Measurements from ENCODE around the gene PRCP.
"Not testable (repeated sequence)": the region's sequence is repeated elsewhere in the genome, so short reads cannot be mapped to it uniquely, and the experiment has no call there.

Gene PRCP

DNA sequence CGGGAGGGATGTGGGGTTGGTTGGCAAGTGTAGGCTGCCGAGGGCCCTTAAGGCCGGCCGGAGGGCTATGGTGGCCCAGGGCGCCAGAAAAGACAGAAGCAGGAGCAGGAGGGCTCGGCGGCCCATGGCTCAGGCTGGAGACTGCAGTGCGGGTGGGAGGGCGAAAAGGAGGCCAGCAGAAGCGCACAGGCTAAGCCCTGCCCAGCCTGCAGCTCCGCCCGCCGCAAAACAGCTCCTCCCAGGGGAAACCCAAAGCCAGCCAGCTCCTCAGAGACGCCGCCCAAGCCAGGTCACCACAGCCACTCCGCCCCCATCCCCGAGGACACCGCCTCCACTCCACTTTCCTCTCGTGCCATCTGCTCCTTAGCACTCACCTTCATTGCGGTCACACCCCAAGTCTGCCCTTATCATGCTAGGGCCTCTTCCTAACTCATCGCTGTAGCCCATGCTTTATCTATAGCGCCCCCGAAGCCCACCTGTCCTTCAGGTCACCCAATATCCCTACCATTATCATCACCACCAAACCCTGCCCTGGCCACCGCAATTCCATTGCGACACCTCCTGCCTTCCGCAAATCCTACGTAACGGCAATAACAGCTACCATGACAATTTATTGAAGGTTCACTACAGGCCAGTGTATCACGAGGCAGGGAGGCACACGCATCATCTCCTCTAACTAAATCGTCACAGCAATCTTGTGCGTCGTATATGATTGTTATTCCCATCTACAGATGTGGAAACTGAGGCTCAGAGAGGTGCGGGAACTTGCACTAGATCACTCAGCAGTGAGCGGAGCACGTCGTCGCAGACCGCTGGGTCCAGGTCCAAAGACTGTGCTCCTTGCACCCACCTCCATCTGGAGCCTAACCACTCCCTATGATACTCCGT, at the start of gene PRCP:
TSS of gene PRCP (minus strand) at position 154 of the 888 bp plus-strand sequence. CDS start at position 126, 28 bp downstream.
- H3K36me3 ChIP-seq (ENCODE audit: control insufficient read depth in 1 of 2, insufficient read depth in 2 of 2, low read length in 2 of 2): no peaks in the 10 kb centered on the region
- no peaks in the 10 kb centered on the region for H3K9me3 ChIP-seq (ENCODE audit: control insufficient read depth in 1 of 2, low read length in 2 of 2)
- H3K4me1 ChIP-seq (ENCODE audit: control insufficient read depth in 1 of 2, insufficient read depth in 2 of 2, low read length in 2 of 2): peaks cover 0 to 22% of the 10 kb centered on the region in 2 donors
- H3K27me3 ChIP-seq (ENCODE audit: low read depth, low read length): no peaks in the 10 kb centered on the region
- H3K27ac ChIP-seq (ENCODE audit: low read length): peak within 1 kb of the TSS; percentile 93
- H3K4me3 ChIP-seq (ENCODE audit: low read depth in 1 of 2, low read length in 2 of 2): peak within 1 kb of the TSS; percentile 78 to 92

DNA sequence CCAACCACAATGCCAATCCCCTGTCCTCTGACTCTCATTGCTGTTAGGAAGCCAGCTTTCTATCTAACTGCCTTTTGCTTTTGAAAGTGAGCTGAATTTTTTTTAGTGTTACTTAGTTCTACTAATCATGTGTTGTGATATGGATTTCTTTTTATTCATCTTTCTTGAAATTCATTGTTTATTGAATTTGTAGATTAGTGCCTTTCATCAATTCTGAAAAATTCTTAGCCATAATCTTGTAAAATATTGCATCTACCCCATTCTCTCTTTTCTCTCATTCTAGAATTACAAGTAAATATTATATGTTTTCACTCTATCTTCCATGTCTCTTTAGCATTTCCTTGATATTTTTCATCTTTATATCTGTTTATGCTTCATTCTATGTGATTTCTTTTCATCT, 49.1 kb upstream of the PRCP start:
- Histone ChIP-seq H3K4me3 (ENCODE audit: low read depth in 1 of 2, low read length in 2 of 2) (no peak overlapping the region), H3K4me1 (ENCODE audit: control insufficient read depth in 1 of 2, insufficient read depth in 2 of 2, low read length in 2 of 2) (no peaks in the 10 kb centered on the region), H3K36me3 (ENCODE audit: control insufficient read depth in 1 of 2, insufficient read depth in 2 of 2, low read length in 2 of 2) (no peaks in the 10 kb centered on the region), H3K27ac (ENCODE audit: low read length) (no peak overlapping the region), H3K27me3 (ENCODE audit: low read depth, low read length) (no peaks in the 10 kb centered on the region), H3K9me3 (ENCODE audit: control insufficient read depth in 1 of 2, low read length in 2 of 2) (no peaks in the 10 kb centered on the region)

DNA sequence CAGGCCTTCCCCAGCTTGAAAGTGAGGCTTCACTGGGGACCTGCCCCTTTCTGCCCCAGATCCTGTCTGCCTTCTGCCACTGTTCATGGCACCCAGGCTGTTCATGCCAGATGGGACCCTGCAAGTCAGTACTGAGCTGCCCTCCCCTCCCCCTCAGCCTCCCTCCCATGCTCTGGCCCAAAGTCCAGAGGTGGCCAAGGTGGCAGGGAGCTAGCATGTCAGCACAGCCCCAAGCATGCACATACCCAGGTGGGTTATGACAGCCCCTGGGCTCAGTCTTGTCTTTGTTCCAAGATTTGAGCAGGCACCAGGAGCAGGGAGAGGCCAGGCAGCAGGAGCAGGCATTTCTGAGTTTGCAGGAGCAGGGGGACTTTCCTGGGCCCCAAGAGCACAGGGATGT, 45.5 kb upstream of the PRCP start:
- no peak overlapping the region for H3K4me3 ChIP-seq (ENCODE audit: low read depth in 1 of 2, low read length in 2 of 2)
- H3K27ac ChIP-seq (ENCODE audit: low read length): no peak overlapping the region
- H3K27me3 ChIP-seq (ENCODE audit: low read depth, low read length): no peaks in the 10 kb centered on the region
- no peaks in the 10 kb centered on the region for H3K36me3 ChIP-seq (ENCODE audit: control insufficient read depth in 1 of 2, insufficient read depth in 2 of 2, low read length in 2 of 2)
- no peaks in the 10 kb centered on the region for H3K9me3 ChIP-seq (ENCODE audit: control insufficient read depth in 1 of 2, low read length in 2 of 2)
- H3K4me1 ChIP-seq (ENCODE audit: control insufficient read depth in 1 of 2, insufficient read depth in 2 of 2, low read length in 2 of 2): no peaks in the 10 kb centered on the region

DNA sequence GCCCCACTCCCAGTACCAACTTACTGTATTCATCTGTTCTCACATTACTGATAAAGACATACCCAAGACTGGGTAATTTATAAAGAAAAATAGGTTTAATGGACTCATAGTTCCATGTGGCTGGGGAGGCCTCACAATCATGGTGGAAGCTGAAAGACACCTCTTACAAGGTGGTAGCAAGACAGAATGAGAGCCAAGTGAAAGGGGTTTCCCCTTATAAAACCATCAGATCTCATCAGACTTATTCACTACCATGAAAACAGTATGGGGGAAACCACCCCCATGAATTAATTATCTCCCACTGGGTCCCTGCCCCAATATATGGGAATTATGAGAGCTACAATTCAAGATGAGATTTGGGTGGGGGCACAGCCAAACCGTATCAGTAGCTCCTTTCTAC, 44.8 kb upstream of the PRCP start:
- H3K27me3 ChIP-seq (ENCODE audit: low read depth, low read length); H3K36me3 ChIP-seq (ENCODE audit: control insufficient read depth in 1 of 2, insufficient read depth in 2 of 2, low read length in 2 of 2); H3K27ac ChIP-seq (ENCODE audit: low read length): not testable (repeated sequence)

DNA sequence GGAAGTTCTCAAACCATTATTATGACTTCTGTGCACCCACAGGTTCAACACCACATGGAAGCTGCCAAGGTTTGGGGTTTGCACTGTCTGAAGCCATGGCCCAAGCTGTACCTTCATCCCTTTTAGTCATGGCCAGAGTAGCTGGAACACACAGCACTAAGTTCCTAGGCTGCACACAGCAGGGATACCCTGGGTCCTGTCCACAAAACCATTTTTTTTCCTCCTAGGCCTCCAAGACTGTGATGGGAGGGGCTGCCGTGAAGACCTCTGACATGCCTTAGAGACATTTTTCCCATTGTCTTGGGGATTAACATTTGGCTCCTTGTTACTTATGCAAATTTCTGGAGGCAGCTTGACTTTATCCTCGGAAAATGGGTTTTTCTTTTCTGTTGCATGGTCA, 44.0 kb upstream of the PRCP start:
- Histone ChIP-seq H3K36me3 (ENCODE audit: control insufficient read depth in 1 of 2, insufficient read depth in 2 of 2, low read length in 2 of 2) (no peaks in the 10 kb centered on the region), H3K4me3 (ENCODE audit: low read depth in 1 of 2, low read length in 2 of 2) (no peak overlapping the region), H3K27ac (ENCODE audit: low read length) (no peak overlapping the region), H3K4me1 (ENCODE audit: control insufficient read depth in 1 of 2, insufficient read depth in 2 of 2, low read length in 2 of 2) (no peaks in the 10 kb centered on the region), H3K9me3 (ENCODE audit: control insufficient read depth in 1 of 2, low read length in 2 of 2) (no peaks in the 10 kb centered on the region), H3K27me3 (ENCODE audit: low read depth, low read length) (no peaks in the 10 kb centered on the region)

More for the DNA sequence above, 44.8 kb upstream of the PRCP start:
- H3K4me3 ChIP-seq (ENCODE audit: low read depth in 1 of 2, low read length in 2 of 2); H3K9me3 ChIP-seq (ENCODE audit: control insufficient read depth in 1 of 2, low read length in 2 of 2); H3K4me1 ChIP-seq (ENCODE audit: control insufficient read depth in 1 of 2, insufficient read depth in 2 of 2, low read length in 2 of 2): not testable (repeated sequence)

DNA sequence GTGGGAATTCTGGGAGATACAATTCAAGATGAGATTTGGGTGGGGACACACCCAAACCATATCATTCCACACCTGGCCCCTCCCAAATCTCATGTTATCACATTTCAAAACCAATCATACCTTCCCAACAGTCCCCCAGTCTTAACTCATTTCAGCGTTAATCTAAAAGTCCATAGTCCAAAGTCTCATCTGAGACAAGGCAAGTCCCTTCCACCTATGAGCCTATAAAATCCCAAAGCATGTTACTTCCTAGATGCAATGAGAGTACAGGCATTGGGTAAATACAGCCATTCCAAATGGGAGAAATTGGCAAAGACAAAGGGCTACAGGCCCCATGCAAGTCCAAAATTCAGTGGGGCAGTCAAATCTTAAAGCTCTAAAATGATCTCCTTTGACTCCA, 43.2 kb upstream of the PRCP start:
- H3K27ac ChIP-seq (ENCODE audit: low read length); H3K36me3 ChIP-seq (ENCODE audit: control insufficient read depth in 1 of 2, insufficient read depth in 2 of 2, low read length in 2 of 2); H3K4me3 ChIP-seq (ENCODE audit: low read depth in 1 of 2, low read length in 2 of 2); H3K27me3 ChIP-seq (ENCODE audit: low read depth, low read length); H3K4me1 ChIP-seq (ENCODE audit: control insufficient read depth in 1 of 2, insufficient read depth in 2 of 2, low read length in 2 of 2); H3K9me3 ChIP-seq (ENCODE audit: control insufficient read depth in 1 of 2, low read length in 2 of 2): not testable (repeated sequence)

DNA sequence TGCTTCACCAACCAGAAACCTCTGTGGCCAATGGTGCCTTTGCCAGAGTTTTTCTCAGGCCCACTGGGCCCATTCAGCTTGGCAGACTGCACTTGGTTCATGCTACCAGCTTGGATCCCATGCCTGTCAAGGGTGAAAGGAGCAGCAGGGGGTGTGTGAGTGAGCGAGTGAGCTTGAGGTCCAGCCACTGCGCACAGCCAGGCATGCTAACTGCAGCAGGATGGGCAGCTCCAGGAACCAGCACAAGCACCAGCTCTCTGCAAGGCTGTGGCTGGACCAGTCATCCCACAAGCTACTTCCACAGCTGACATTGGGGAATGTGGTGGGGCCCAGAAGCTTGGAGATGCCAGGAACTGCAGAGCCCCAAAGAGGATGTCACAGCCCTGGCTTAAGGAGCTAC, 42.1 kb upstream of the PRCP start:
- H3K36me3 ChIP-seq (ENCODE audit: control insufficient read depth in 1 of 2, insufficient read depth in 2 of 2, low read length in 2 of 2): no peaks in the 10 kb centered on the region

DNA sequence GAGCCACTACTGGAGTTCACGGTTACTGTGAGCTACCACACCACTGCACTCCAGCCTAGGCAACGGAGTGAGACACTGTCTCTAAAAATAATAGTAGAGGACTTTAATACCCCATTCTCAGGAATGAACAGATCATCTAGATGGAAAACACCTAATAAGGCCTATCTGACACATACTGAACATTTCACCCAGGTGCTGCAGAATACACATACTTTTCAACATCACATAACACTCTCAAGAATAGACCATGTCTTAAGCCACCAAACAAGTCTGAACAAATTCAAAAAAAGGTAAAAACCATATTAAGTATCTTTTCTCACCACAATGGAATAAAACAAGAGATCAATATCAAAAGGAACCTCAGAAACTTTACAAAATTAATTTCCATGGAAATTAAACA, 39.2 kb upstream of the PRCP start:
- Histone ChIP-seq H3K4me1 (ENCODE audit: control insufficient read depth in 1 of 2, insufficient read depth in 2 of 2, low read length in 2 of 2) (no peaks in the 10 kb centered on the region), H3K4me3 (ENCODE audit: low read depth in 1 of 2, low read length in 2 of 2) (no peak overlapping the region), H3K27ac (ENCODE audit: low read length) (no peak overlapping the region), H3K36me3 (ENCODE audit: control insufficient read depth in 1 of 2, insufficient read depth in 2 of 2, low read length in 2 of 2) (no peaks in the 10 kb centered on the region), H3K27me3 (ENCODE audit: low read depth, low read length) (no peaks in the 10 kb centered on the region), H3K9me3 (ENCODE audit: control insufficient read depth in 1 of 2, low read length in 2 of 2) (no peaks in the 10 kb centered on the region)

More for the DNA sequence above, 42.1 kb upstream of the PRCP start:
- Histone ChIP-seq H3K27ac (ENCODE audit: low read length) (no peak overlapping the region), H3K27me3 (ENCODE audit: low read depth, low read length) (no peaks in the 10 kb centered on the region), H3K4me1 (ENCODE audit: control insufficient read depth in 1 of 2, insufficient read depth in 2 of 2, low read length in 2 of 2) (no peaks in the 10 kb centered on the region), H3K9me3 (ENCODE audit: control insufficient read depth in 1 of 2, low read length in 2 of 2) (no peaks in the 10 kb centered on the region), H3K4me3 (ENCODE audit: low read depth in 1 of 2, low read length in 2 of 2) (no peak overlapping the region)

DNA sequence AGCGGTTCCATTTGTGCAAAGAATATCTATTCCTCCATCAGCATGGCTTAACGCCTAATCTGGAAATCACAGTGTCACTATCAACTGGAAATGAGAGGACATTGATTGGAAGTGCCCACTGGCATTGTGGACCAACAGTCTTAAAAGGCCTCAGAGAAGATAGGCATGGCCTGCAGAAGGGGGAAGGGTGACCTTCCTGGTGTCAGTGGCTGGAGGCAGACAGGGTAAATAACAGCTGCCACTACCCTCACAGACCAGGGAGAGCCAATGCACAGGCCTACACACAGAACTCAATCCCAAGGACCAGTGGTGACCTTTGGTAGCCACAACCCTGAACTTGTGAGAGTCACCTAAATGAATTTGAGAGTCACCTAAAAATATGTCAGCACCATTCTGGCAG, 37.3 kb upstream of the PRCP start:
- H3K36me3 ChIP-seq (ENCODE audit: control insufficient read depth in 1 of 2, insufficient read depth in 2 of 2, low read length in 2 of 2): no peaks in the 10 kb centered on the region
- no peaks in the 10 kb centered on the region for H3K27me3 ChIP-seq (ENCODE audit: low read depth, low read length)
- no peaks in the 10 kb centered on the region for H3K9me3 ChIP-seq (ENCODE audit: control insufficient read depth in 1 of 2, low read length in 2 of 2)
- H3K27ac ChIP-seq (ENCODE audit: low read length): no peak overlapping the region
- no peak overlapping the region for H3K4me3 ChIP-seq (ENCODE audit: low read depth in 1 of 2, low read length in 2 of 2)
- no peaks in the 10 kb centered on the region for H3K4me1 ChIP-seq (ENCODE audit: control insufficient read depth in 1 of 2, insufficient read depth in 2 of 2, low read length in 2 of 2)

DNA sequence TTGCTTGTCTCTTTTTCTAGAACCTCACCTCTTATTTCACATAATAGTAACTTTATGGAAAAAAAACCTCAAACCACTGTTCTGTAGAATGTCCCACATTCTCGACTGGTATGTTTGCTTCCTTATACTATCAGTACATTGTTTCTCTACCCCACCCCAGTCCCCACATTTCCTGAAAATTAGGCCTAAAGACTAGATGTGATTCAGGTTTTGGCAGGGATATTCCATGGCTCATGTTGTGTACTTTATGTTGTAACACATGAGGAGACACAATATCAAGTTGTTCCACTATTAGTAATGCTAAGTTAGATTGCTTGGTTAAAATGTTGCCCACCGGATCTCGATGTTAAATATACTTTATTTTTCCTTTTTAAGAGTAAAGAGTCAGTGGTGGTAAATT, 36.0 kb upstream of the PRCP start:
- H3K4me1 ChIP-seq (ENCODE audit: control insufficient read depth in 1 of 2, insufficient read depth in 2 of 2, low read length in 2 of 2): no peaks in the 10 kb centered on the region
- no peaks in the 10 kb centered on the region for H3K27me3 ChIP-seq (ENCODE audit: low read depth, low read length)
- no peaks in the 10 kb centered on the region for H3K36me3 ChIP-seq (ENCODE audit: control insufficient read depth in 1 of 2, insufficient read depth in 2 of 2, low read length in 2 of 2)
- no peak overlapping the region for H3K27ac ChIP-seq (ENCODE audit: low read length)
- no peaks in the 10 kb centered on the region for H3K9me3 ChIP-seq (ENCODE audit: control insufficient read depth in 1 of 2, low read length in 2 of 2)
- no peak overlapping the region for H3K4me3 ChIP-seq (ENCODE audit: low read depth in 1 of 2, low read length in 2 of 2)

DNA sequence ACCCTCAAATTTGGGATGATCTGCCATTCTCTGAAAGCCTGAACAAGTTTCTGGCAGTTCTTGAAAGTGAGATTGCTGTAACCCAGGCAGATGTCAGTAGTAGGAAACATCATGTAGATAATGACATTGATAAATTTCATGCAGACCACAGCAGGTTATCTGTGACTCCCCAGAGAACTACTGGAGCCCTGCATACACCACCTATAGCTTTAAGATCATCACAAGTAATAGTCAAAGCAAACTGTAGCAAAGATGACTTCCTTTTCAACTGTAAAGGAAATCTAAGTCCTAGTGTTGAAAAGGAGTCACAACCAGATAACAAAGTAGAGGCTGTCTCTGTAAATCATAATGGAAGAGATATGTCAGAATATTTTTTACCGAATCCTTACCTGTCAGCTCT, 32.3 kb upstream of the PRCP start:
- Histone ChIP-seq H3K4me3 (ENCODE audit: low read depth in 1 of 2, low read length in 2 of 2) (no peak overlapping the region), H3K36me3 (ENCODE audit: control insufficient read depth in 1 of 2, insufficient read depth in 2 of 2, low read length in 2 of 2) (no peaks in the 10 kb centered on the region), H3K27me3 (ENCODE audit: low read depth, low read length) (no peaks in the 10 kb centered on the region), H3K9me3 (ENCODE audit: control insufficient read depth in 1 of 2, low read length in 2 of 2) (no peaks in the 10 kb centered on the region), H3K4me1 (ENCODE audit: control insufficient read depth in 1 of 2, insufficient read depth in 2 of 2, low read length in 2 of 2) (no peaks in the 10 kb centered on the region), H3K27ac (ENCODE audit: low read length) (no peak overlapping the region)

DNA sequence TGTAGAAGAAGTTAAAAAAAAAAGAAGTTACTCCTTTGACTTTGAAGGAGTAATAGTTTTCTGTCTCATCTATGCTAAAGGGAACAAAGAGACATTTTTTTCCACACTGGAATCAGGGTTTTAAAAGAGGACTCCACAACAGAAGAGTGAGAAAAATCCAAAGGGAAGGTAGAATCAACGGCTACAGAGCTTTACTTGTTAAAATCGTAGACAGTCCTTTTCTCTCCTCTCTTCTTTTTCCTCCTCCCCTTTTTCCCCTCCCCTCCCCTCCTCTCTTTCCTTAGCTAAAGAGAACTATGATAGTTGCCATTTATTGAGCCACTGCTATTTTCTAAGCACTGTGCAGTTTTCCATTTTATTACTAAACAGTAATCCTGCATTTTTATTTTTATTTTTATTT, 30.5 kb upstream of the PRCP start:
- no peaks in the 10 kb centered on the region for H3K9me3 ChIP-seq (ENCODE audit: control insufficient read depth in 1 of 2, low read length in 2 of 2)
- H3K4me3 ChIP-seq (ENCODE audit: low read depth in 1 of 2, low read length in 2 of 2): no peak overlapping the region
- no peaks in the 10 kb centered on the region for H3K4me1 ChIP-seq (ENCODE audit: control insufficient read depth in 1 of 2, insufficient read depth in 2 of 2, low read length in 2 of 2)
- no peaks in the 10 kb centered on the region for H3K27me3 ChIP-seq (ENCODE audit: low read depth, low read length)
- no peaks in the 10 kb centered on the region for H3K36me3 ChIP-seq (ENCODE audit: control insufficient read depth in 1 of 2, insufficient read depth in 2 of 2, low read length in 2 of 2)
- no peak overlapping the region for H3K27ac ChIP-seq (ENCODE audit: low read length)

All from muscle layer of duodenum (tissue), 2 donors.